ENCODE results near the gene NDNF.

NDNF gene

GRCh38 chr4:121014544-121014943 lies 57.8 kb downstream of the NDNF start:
- no peak for TF ChIP-seq GATA2 (IDR thresholded peaks at IDR 0.05; ENCODE audit: low read depth, low read length)
- TF ChIP-seq GATA3 (IDR thresholded peaks at IDR 0.05; ENCODE audit: low read depth, low read length) = no peak

GRCh38 chr4:121011780-121012340 lies 60.5 kb downstream of the NDNF start:
- TF ChIP-seq GATA2 (IDR thresholded peaks at IDR 0.05; ENCODE audit: low read depth, low read length) = no peak
- TF ChIP-seq GATA3 (IDR thresholded peaks at IDR 0.05; ENCODE audit: low read depth, low read length) = no peak

GRCh38 chr4:121011138-121011537 lies 61.2 kb downstream of the NDNF start:
- TF ChIP-seq GATA2 (IDR thresholded peaks at IDR 0.05; ENCODE audit: low read depth, low read length) = no peak
- no peak for TF ChIP-seq GATA3 (IDR thresholded peaks at IDR 0.05; ENCODE audit: low read depth, low read length)

- no peak for TF ChIP-seq GATA2 (IDR thresholded peaks at IDR 0.05; ENCODE audit: low read depth, low read length)
- no peak for TF ChIP-seq GATA3 (IDR thresholded peaks at IDR 0.05; ENCODE audit: low read depth, low read length)
Observed at GRCh38 chr4:121009578-121010478, 62.5 kb downstream of the NDNF start.

GRCh38 chr4:121007660-121008059 lies 64.7 kb downstream of the NDNF start:
- TF ChIP-seq GATA2 (IDR thresholded peaks at IDR 0.05; ENCODE audit: low read depth, low read length) (no peak), GATA3 (IDR thresholded peaks at IDR 0.05; ENCODE audit: low read depth, low read length) (no peak)

GRCh38 chr4:121003863-121004262 lies 68.5 kb downstream of the NDNF start:
- no peak for TF ChIP-seq GATA2 (IDR thresholded peaks at IDR 0.05; ENCODE audit: low read depth, low read length)
- no peak for TF ChIP-seq GATA3 (IDR thresholded peaks at IDR 0.05; ENCODE audit: low read depth, low read length)

- no peak for TF ChIP-seq GATA2 (IDR thresholded peaks at IDR 0.05; ENCODE audit: low read depth, low read length)
Observed at GRCh38 chr4:120995266-120996010, 76.9 kb downstream of the NDNF start.

- TF ChIP-seq GATA3 (IDR thresholded peaks at IDR 0.05; ENCODE audit: low read depth, low read length) (no peak), GATA2 (IDR thresholded peaks at IDR 0.05; ENCODE audit: low read depth, low read length) (no peak)
Observed at GRCh38 chr4:120994521-120994920, 77.8 kb downstream of the NDNF start.

- TF ChIP-seq GATA3 (IDR thresholded peaks at IDR 0.05; ENCODE audit: low read depth, low read length) (no peak), GATA2 (IDR thresholded peaks at IDR 0.05; ENCODE audit: low read depth, low read length) (no peak)
Observed at GRCh38 chr4:120991885-120992284, 80.5 kb downstream of the NDNF start.

GRCh38 chr4:120990246-120990645 lies 82.1 kb downstream of the NDNF start:
- no peak for TF ChIP-seq GATA3 (IDR thresholded peaks at IDR 0.05; ENCODE audit: low read depth, low read length)
- TF ChIP-seq GATA2 (IDR thresholded peaks at IDR 0.05; ENCODE audit: low read depth, low read length) = no peak

All from SH-SY5Y (cell line).